T-helper 2 cell treated with Interferon-gamma antibody and Interleukin-4, amounts not matched to agents 5 μg/mL and 100 μg/mL, for 36 hours (primary cell): ENCODE measurements around the gene TROAP.

Experiments
- DNase-seq: peaks from one replicate; pipeline ENCODE4 v3.0.0; 2021; ENCODE audit warnings: low spot score
- H3K27ac Mint-ChIP-seq: one replicate; pipeline ENCODE4 v1.8.0; 2021; ENCODE audit warnings: mild to moderate bottlenecking, mixed read lengths
- H3K27me3 Mint-ChIP-seq: one replicate; pipeline ENCODE4 v1.8.0; 2021; ENCODE audit warnings: low read depth, mixed read lengths
- H3K36me3 Mint-ChIP-seq: one replicate; pipeline ENCODE4 v1.8.0; 2021; ENCODE audit warnings: low read depth, mixed read lengths
- H3K4me1 Mint-ChIP-seq: one replicate; pipeline ENCODE4 v1.8.0; 2021; ENCODE audit warnings: low read depth, mixed read lengths
- H3K4me3 Mint-ChIP-seq: one replicate; pipeline ENCODE4 v1.8.0; 2022; ENCODE audit warnings: mild to moderate bottlenecking, moderate library complexity, mixed read lengths
- H3K9me3 Mint-ChIP-seq: one replicate; pipeline ENCODE4 v1.8.0; 2021; ENCODE audit warnings: mixed read lengths

Gene TROAP

DNA sequence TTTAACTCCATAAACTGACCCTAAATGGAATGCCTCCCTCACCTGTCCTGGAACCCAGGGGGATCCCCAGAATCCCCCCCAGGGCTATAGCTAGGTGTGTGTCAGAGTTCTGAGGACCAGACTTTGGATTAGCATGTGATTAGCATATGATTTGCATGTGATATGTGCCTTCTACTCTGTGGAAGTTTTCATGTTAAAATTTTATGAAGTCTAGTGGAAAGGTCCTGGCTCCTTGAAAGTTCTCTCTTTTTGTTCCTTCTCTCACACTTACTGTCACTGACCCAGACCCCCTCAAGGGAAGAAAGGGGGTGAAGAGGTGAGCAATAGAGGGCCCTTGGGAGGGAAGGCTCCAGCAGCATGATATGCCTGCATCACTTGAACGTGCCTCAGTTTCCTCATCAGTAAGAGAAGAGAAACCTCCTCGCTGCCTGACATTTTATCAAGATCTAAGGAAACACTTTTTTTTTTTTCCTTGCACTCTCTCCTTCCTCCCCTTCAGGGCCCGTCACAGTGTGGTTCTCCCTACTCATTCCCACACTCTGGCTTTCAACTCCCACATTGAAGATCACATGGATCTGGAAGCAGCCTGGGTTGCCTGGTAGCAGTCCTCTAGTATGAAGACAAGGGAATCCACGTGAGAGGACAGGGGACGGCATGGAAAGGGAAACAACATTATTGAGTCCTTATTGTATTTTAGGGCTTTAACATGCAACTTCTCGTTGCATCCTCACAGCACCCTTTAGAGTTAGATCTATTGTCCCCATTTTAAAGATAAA lies 17.2 kb downstream of the TROAP start:
- no peak overlapping the region for H3K4me3 Mint-ChIP-seq
- no peaks in the 10 kb centered on the region for H3K9me3 Mint-ChIP-seq

DNA sequence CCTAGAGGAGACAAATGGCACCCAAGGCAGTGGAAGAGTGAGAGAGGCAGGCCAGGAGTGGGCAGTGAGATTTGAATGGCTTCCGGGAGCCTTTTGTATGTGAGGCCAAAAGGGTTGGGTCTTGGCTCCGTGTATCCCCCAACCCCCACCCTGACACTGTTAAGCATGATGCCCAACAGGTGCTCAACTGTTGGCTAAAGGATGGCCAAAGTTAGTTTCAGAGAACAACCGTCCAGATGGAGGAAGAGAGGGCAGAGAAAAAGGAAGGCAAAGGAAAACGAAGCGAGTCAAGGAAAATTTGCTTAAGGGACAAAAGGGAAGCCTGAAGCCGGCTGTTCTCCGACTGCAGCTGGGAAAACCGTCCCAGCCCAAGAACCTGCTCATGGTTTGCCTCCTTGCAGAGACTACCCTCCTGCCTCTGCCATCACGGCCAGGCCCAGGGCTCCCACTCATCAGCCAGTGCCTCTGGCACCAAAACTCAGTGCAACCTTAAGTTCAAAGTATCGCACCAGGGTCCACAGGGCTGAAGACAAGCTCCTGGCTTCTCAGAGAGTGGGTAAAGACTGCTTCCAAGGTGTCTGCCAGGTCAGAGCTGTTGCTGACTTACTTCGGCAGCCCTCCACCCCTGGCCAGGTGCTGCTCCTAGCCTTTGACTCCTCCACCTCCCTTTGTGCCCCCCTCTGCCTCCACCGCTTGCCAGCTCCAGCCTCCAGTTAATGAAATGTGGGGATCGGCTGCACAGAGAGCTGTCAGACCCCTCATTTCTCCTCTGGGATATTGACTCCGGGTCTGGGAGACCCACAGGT lies 18.1 kb downstream of the TROAP start:
- Mint-ChIP-seq H3K4me1 (peaks cover 20% of the 10 kb centered on the region), H3K36me3 (no peaks in the 10 kb centered on the region), H3K4me3 (no peak overlapping the region), H3K9me3 (no peaks in the 10 kb centered on the region), H3K27me3 (peaks cover 89% of the 10 kb centered on the region), H3K27ac (no peak overlapping the region)
- no peak for DNase-seq

More for the DNA sequence above, 17.2 kb downstream of the TROAP start:
- Mint-ChIP-seq H3K36me3 (no peaks in the 10 kb centered on the region), H3K4me1 (peaks cover 21% of the 10 kb centered on the region), H3K27me3 (peaks cover 86% of the 10 kb centered on the region), H3K27ac (no peak overlapping the region)
- no peak for DNase-seq

DNA sequence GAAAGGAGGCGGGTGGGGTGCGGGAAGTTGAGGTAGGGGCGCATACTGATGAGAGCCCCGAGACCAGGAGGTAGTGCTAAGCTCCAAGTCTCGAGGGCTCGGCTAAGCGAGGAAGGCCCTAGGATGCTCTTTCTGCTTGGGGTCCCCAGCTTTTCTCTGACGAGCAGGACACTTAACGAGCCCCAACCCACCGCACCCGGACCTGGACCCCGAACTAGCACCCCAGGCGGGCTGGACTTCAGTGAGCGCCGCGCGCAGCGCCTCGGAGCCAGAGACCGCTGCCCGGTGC lies 18.7 kb downstream of the TROAP start:
- H3K4me1 Mint-ChIP-seq = peaks cover 23% of the 10 kb centered on the region
- no peak overlapping the region for H3K27ac Mint-ChIP-seq
- H3K36me3 Mint-ChIP-seq = no peaks in the 10 kb centered on the region
- peaks cover 91% of the 10 kb centered on the region for H3K27me3 Mint-ChIP-seq
- no peak overlapping the region for H3K4me3 Mint-ChIP-seq
- DNase-seq = no peak
- no peaks in the 10 kb centered on the region for H3K9me3 Mint-ChIP-seq

- Mint-ChIP-seq H3K4me1 (peaks cover 24% of the 10 kb centered on the region), H3K27ac (no peak overlapping the region), H3K4me3 (peak overlapping the region; percentile 69), H3K9me3 (no peaks in the 10 kb centered on the region), H3K36me3 (no peaks in the 10 kb centered on the region), H3K27me3 (peaks cover 91% of the 10 kb centered on the region)
- DNase-seq = peak; percentile 77
These were observed 19.2 kb downstream of the TROAP start for GRCh38 chr12:49342066-49342913.

DNA sequence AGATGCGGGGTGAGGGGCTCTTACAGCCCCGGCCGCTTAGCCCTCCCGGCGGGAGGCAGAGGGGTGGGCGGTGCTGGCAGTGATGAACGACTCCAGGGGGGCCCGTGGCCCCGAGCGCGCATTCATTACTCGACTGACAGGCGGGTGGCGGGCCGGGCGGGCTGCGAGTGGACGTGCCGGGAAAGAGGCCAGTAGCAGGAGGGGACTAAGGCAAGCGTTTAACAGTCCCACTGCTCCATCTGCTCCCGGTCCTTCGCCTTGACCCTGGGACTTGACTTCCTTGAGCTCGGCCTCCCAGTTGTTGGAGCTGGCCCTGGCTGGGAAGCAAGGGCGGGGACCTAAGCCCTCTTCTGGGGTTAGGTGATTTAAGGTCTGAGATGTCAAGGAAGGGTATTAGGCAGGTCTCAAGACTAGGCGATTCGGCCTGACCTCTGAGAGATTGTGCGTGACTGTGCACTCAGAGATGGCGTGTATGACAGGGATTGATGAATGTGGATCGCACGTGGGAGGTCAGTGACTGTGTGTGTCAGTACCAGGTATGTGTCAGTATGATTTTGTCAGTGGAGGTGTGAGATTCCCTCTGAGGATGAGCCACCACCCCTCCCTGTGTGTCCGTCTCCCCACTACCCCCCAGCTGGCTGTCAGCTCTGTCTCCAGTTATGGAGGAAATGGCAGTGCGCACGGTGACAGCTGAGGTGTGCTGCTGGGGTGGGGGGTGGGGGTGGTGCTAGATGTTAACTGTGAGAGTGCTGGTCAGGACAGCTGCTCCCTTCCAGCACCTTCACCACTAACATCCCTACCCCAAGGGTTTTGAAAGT lies 20.1 kb downstream of the TROAP start:
- H3K27me3 Mint-ChIP-seq = peaks cover 88% of the 10 kb centered on the region
- no peaks in the 10 kb centered on the region for H3K9me3 Mint-ChIP-seq
- H3K4me1 Mint-ChIP-seq = peaks cover 20% of the 10 kb centered on the region
- H3K4me3 Mint-ChIP-seq = peak overlapping the region; percentile 69
- no peaks in the 10 kb centered on the region for H3K36me3 Mint-ChIP-seq
- peak; percentile 43 for DNase-seq
- H3K27ac Mint-ChIP-seq = no peak overlapping the region

DNA sequence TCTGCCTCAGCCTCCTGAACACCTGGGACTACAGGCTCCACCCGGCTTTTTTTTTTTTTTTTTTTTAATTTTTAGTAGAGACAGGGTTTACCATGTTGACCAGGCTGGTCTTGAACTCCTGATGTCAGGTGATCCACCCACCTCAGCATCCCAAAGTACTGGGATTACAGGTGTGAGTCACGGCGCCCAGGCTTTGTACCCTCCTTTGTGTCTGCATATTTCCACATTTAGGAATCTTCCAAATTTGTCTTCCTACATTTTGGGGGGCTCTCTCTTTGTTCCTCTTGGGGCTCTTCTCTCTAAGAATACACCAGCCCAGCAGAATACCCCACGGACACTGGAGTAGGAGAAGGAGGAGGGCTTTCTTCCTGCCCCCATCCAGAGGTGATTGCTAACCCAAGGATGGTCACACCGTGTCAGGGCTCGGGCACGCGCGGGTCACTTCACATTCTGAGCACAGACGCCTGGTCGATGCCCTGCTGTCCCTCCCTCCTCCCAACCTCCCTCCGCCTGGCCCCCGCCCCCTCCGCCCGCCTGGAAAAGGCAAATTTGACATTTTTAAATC lies 21.5 kb downstream of the TROAP start:
- H3K27me3 Mint-ChIP-seq = peaks cover 83% of the 10 kb centered on the region
- peaks cover 20% of the 10 kb centered on the region for H3K4me1 Mint-ChIP-seq
- no peak overlapping the region for H3K4me3 Mint-ChIP-seq
- DNase-seq = no peak
- no peaks in the 10 kb centered on the region for H3K9me3 Mint-ChIP-seq
- H3K36me3 Mint-ChIP-seq = no peaks in the 10 kb centered on the region
- no peak overlapping the region for H3K27ac Mint-ChIP-seq

- H3K4me1 Mint-ChIP-seq = peaks cover 20% of the 10 kb centered on the region
- no peak for DNase-seq
- H3K36me3 Mint-ChIP-seq = no peaks in the 10 kb centered on the region
- no peak overlapping the region for H3K27ac Mint-ChIP-seq
- H3K27me3 Mint-ChIP-seq = peaks cover 78% of the 10 kb centered on the region
- no peaks in the 10 kb centered on the region for H3K9me3 Mint-ChIP-seq
- H3K4me3 Mint-ChIP-seq = peak overlapping the region; percentile 51
These were observed 22.2 kb downstream of the TROAP start for GRCh38 chr12:49345051-49345824.

DNA sequence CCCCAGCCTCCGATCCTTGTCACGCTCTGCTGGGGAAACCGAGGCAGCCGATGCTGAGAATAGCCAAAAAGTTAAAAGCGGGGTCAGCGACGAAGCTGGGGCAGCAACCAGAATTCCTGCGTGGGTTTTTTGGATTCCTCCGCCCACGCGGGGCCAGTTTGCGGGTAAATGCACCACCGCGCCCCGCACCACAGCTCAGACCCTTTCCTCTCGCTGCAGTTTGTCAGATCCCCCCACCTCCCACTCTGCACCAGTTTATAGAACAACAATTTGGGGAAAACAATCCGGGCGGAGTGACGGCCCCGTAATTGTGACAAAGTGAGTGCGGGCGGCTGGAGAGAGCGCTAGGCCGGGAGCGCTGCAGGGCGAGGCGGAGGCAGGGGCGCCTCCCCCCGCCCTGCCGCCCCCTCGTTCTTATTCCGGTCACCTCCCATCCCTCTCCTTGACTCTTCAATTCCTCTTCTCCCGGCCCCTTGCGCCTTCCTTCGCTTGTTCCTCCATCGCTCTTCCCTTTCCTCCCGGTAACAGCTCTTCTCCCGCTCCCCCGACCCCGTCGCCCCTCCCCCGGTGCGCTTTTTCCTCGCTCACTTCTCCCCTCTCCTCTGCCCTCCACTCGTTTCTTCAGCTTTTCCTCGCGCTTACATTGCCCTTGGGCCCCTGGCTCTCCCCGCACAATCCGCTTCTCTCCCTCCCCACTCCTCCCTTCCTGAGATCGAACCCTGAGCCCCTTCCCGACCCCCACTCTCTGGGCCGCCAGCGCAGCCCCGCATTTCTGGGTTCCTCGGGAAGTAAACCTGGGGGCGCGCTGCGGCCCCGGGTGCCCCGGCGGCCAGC lies 23.0 kb downstream of the TROAP start:
- Mint-ChIP-seq H3K27ac (no peak overlapping the region), H3K4me1 (peaks cover 20% of the 10 kb centered on the region), H3K4me3 (peak overlapping the region; percentile 73), H3K27me3 (peaks cover 75% of the 10 kb centered on the region), H3K9me3 (no peaks in the 10 kb centered on the region), H3K36me3 (no peaks in the 10 kb centered on the region)
- no peak for DNase-seq

DNA sequence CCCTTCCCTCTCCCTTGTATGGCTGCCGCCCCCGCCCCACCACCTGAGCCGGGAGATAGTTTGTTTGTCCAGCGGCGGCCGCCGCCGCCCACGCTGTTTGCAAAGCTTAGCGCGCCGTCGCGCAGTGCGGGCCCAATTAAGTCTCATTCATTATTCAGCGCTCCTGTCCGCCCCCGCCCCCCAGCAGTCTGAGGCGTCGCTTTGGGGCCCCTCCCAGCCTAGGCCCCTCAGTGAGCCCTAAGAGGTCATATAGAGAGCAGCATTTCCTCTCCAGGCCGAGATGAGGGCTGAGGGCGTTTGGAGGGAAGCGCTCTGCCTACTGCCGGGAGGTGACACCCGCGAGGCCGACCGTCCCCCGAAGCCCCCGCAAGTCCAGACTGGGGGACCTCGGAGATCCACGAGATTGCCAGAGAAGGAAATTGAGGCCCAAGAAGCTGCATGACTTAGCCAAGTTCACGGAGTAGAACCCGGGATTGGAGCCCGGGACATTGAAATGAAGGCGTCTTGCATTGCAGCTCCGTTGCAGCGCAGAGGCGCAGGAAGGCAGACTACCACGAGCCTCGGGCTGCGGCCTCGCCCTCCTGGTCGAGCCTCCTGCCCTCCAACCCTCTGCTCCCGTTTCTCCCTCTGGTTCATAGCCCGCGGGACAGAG lies 23.7 kb downstream of the TROAP start, which contains the start of gene DNAJC22:
Gene DNAJC22 (plus strand): TSS at position 230 of the 652 bp plus-strand sequence. CDS start 1,985 bp downstream, outside the sequence.
- Mint-ChIP-seq H3K4me1 (peaks cover 20% of the 10 kb centered on the region), H3K4me3 (peak within 1 kb of the TSS; percentile 73)
- DNase-seq = no peak

DNA sequence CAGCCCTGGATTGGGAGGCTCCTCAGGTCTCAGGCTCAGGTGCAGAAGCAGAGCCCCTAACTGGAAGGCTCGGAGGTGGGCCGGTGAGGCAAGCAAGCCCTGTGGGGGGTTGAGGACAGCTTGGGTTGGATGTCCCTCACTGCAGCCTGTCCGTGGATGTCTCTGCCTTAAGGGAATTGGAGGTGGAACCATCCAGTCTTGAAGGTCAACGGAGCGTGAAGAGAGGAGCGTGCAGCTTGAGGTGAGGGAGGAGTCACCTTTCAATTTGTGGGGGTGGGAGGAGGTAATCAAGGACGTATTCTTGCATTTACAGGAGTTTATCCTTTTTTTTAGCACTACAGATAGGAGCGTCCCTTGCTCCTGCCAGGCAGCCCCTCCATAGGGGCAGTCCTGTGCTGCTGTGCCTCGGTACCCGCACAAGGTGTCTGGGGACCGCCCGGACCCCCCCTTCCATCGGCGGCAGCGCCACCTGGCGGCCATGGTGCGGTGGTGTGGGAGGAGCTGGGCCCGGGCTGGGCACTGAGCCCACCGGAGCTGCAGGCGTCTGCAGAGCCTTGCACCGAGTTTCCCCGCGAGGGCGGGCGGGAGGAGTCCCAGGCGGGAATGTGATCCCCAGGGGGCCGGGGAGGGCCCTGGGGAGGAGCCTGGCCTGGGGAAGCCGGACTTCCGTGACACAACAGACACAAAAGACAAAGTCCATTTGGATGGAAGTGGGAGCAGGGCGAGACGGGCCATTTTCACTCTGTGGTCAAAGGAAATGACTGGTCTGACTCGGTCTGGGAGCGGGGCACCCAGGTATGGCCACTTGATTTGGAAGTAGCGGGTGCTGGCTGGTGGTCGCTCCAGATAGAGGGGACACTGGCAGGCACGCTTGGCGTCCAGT lies 24.5 kb downstream of the TROAP start:
- Mint-ChIP-seq H3K4me3 (peak overlapping the region; percentile 73), H3K27me3 (peaks cover 70% of the 10 kb centered on the region), H3K9me3 (no peaks in the 10 kb centered on the region), H3K27ac (no peak overlapping the region), H3K4me1 (peaks cover 20% of the 10 kb centered on the region), H3K36me3 (no peaks in the 10 kb centered on the region)
- DNase-seq = peak; percentile 66

More for the DNA sequence above, 23.7 kb downstream of the TROAP start, which contains the start of gene DNAJC22:
- H3K27ac Mint-ChIP-seq = no peak within 1 kb of the TSS
- no peaks in the 10 kb centered on the region for H3K36me3 Mint-ChIP-seq
- peaks cover 74% of the 10 kb centered on the region for H3K27me3 Mint-ChIP-seq
- no peaks in the 10 kb centered on the region for H3K9me3 Mint-ChIP-seq

DNA sequence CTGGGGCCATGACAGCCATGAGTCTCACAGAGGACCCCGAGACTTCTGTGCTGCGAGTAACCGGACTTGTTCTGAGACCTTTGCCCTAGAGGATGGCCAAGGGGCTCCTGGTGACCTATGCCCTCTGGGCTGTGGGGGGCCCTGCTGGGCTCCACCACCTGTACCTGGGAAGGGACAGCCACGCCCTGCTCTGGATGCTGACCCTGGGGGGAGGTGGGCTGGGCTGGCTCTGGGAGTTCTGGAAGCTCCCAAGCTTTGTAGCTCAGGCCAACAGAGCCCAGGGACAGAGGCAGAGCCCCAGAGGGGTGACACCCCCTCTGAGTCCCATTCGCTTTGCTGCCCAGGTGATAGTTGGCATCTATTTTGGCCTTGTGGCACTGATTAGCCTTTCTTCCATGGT lies 25.7 kb downstream of the TROAP start:
- H3K36me3 Mint-ChIP-seq = no peaks in the 10 kb centered on the region
- H3K4me3 Mint-ChIP-seq = no peak overlapping the region
- peaks cover 12% of the 10 kb centered on the region for H3K4me1 Mint-ChIP-seq
- no peak for DNase-seq
- no peaks in the 10 kb centered on the region for H3K9me3 Mint-ChIP-seq
- no peak overlapping the region for H3K27ac Mint-ChIP-seq
- peaks cover 66% of the 10 kb centered on the region for H3K27me3 Mint-ChIP-seq
